HCT116 (cell line): ENCODE measurements around the gene CCDC57. TPM values are rescaled to one million over a fixed set of nuclear protein-coding genes. Genes with fewer than 3 reads are reported as not detected.

Experiments used
- ATAC-seq: fragments of 200-7000 bp; cut with Tn5 transposase; 2 replicates; pipeline ENCODE4 v1.9.1; 2020; ENCODE audit warnings: mild to moderate bottlenecking, moderate library complexity
- BruUV-seq: library from RNA; stranded (reverse); fragments of 400-500 nt; replicated peaks from 2 replicates; lab custom pipeline; 2021; lab: Mats Ljungman, UMichigan
- CTCF ChIA-PET: fragments of 300-600 bp; sonication (Branson Sonifier 250); formaldehyde crosslinking; loops from one replicate; lab custom pipeline; 2021; ENCODE audit warnings: antibody characterized with exemption; lab: Charles Lee
- POLR2A ChIA-PET: fragments of 300-600, 350-600 bp; sonication (Branson Sonifier 250); formaldehyde crosslinking; loops from one replicate; lab custom pipeline; 2021; ENCODE audit warnings: antibody characterized with exemption; lab: Charles Lee
- RAD21 ChIA-PET, 2 experiments: fragments of 300-600 bp; sonication (Branson Sonifier 250); formaldehyde crosslinking; loops; one replicate each; lab custom pipeline; 2023; ENCODE audit warnings: low total read pairs in 2 of 2; ENCODE audit not compliant: uncharacterized antibody in 2 of 2, unreplicated experiment in 2 of 2, low non-redundant PET in 1 of 2; lab: Charles Lee
- DNase-seq: peaks from one replicate; pipeline ENCODE4 v3.0.0-alpha.2; 2010; ENCODE audit warnings: low read depth, low spot score
- H2AFZ ChIP-seq: fragments of 200-600 bp; shearing (Covaris generic), sonication (generic); 2 replicates; pipeline ENCODE4 v1.6.1; 2017; ENCODE audit warnings: low read depth, mixed run types, mixed read lengths, antibody characterized with exemption, low read length; ENCODE audit not compliant: poor library complexity, severe bottlenecking
- H3K27ac ChIP-seq: 2 replicates; pipeline ENCODE4 v1.5.1; 2012; ENCODE audit warnings: low read depth, low read length
- H3K27me3 ChIP-seq: fragments of 200-600 bp; sonication (generic); 2 replicates; pipeline ENCODE4 v1.6.1; 2016; ENCODE audit warnings: mixed run types, low read length, mixed read lengths; ENCODE audit not compliant: insufficient read depth
- H3K36me3 ChIP-seq, 2 experiments: fragments of 200-500 bp in 1 of 2; fragments of 200-600 bp in 1 of 2; sonication (Bioruptor generic) in 1 of 2; sonication (generic) in 1 of 2; 2 replicates each; pipeline versions ENCODE4 v1.5.1 to v1.6.1; 2014 to 2016; ENCODE audit warnings: low read length in 2 of 2, inconsistent platforms in 1 of 2, mixed read lengths in 1 of 2, mixed run types in 1 of 2; ENCODE audit not compliant: insufficient read depth in 2 of 2, control insufficient read depth in 1 of 2
- H3K4me1 ChIP-seq, 2 experiments: fragments of 200-600 bp in 1 of 2; sonication (generic) in 1 of 2; 2 replicates each; pipeline versions ENCODE4 v1.5.1 to v1.6.1; 2012 to 2017; ENCODE audit warnings: low read length in 2 of 2, inconsistent platforms in 1 of 2, mild to moderate bottlenecking in 1 of 2, mixed read lengths in 1 of 2, mixed run types in 1 of 2, moderate library complexity in 1 of 2; ENCODE audit not compliant: insufficient read depth in 2 of 2, control insufficient read depth in 1 of 2
- H3K4me2 ChIP-seq: fragments of 200-600 bp; sonication (generic); 2 replicates; pipeline ENCODE4 v1.6.1; 2017; ENCODE audit warnings: mixed run types, low read length, mixed read lengths
- H3K4me3 ChIP-seq, 2 experiments: fragments of 200-600 bp in 1 of 2; sonication (generic) in 1 of 2; replicated peaks in 1 of 2; 2 replicates each; pipeline ENCODE4 v1.5.1; 2011 to 2016; ENCODE audit warnings: low read length in 2 of 2, control low read depth in 1 of 2, low read depth in 1 of 2, mild to moderate bottlenecking in 1 of 2, mixed read lengths in 1 of 2, mixed run types in 1 of 2
- H3K79me2 ChIP-seq: fragments of 200-600 bp; sonication (generic); 2 replicates; pipeline ENCODE4 v1.6.1; 2017; ENCODE audit warnings: mild to moderate bottlenecking, mixed run types, low read length, moderate library complexity, mixed read lengths; ENCODE audit not compliant: insufficient read depth
- H3K9ac ChIP-seq: fragments of 200-600 bp; sonication (generic); 2 replicates; pipeline ENCODE4 v1.6.1; 2016; ENCODE audit warnings: low read length, mixed read lengths
- H3K9me2 ChIP-seq: fragments of 200-600 bp; sonication (generic), shearing (Covaris generic); 2 replicates; pipeline ENCODE4 v1.6.1; 2017; ENCODE audit warnings: mixed run types, mild to moderate bottlenecking, moderate library complexity; ENCODE audit not compliant: insufficient read depth
- H3K9me3 ChIP-seq, 2 experiments: fragments of 200-500 bp in 1 of 2; fragments of 200-600 bp in 1 of 2; sonication (Bioruptor generic) in 1 of 2; sonication (generic) in 1 of 2; 2 replicates each; pipeline ENCODE4 v1.6.1; 2014 to 2017; ENCODE audit warnings: low read length in 2 of 2, mixed read lengths in 2 of 2, inconsistent platforms in 1 of 2, low read depth in 1 of 2, mild to moderate bottlenecking in 1 of 2, mixed run types in 1 of 2, moderate library complexity in 1 of 2; ENCODE audit not compliant: control insufficient read depth in 1 of 2, insufficient read depth in 1 of 2
- H4K20me1 ChIP-seq: fragments of 200-600 bp; sonication (generic), shearing (Covaris generic); 2 replicates; pipeline ENCODE4 v1.6.1; 2017; ENCODE audit warnings: mixed run types, mild to moderate bottlenecking, moderate library complexity; ENCODE audit not compliant: insufficient read depth
- ATF3 ChIP-seq: IDR thresholded peaks from 2 replicates; pipeline ENCODE4 v1.6.1; 2012
- CEBPB ChIP-seq: IDR thresholded peaks from 2 replicates; pipeline ENCODE4 v1.6.1; 2012; ENCODE audit warnings: low read depth
- EGR1 ChIP-seq: IDR thresholded peaks from 2 replicates; pipeline ENCODE4 v1.6.1; 2012; ENCODE audit warnings: low read depth
- ELF1 ChIP-seq: IDR thresholded peaks from 2 replicates; pipeline ENCODE4 v1.6.1; 2012; ENCODE audit warnings: low read depth, borderline replicate concordance
- EZH2 ChIP-seq: fragments of 200-600 bp; sonication (generic); IDR thresholded peaks from 2 replicates; pipeline ENCODE4 v1.6.1; 2017; ENCODE audit warnings: antibody characterized with exemption, mixed run types
- EZH2phosphoT487 ChIP-seq: fragments of 200-600 bp; IDR thresholded peaks from 2 replicates; pipeline ENCODE4 v1.6.1; 2018; ENCODE audit warnings: antibody characterized with exemption, borderline replicate concordance
- FOSL1 ChIP-seq: IDR thresholded peaks from 2 replicates; pipeline ENCODE4 v1.6.1; 2012; ENCODE audit warnings: low read depth
- JUND ChIP-seq: IDR thresholded peaks from 2 replicates; pipeline ENCODE4 v1.6.1; 2012
- POLR2A ChIP-seq: IDR thresholded peaks from 2 replicates; pipeline ENCODE4 v1.7.0; 2011; ENCODE audit warnings: borderline replicate concordance; ENCODE audit not compliant: insufficient read depth, insufficient read length; ENCODE audit errors: extremely low read depth
- POLR2AphosphoS5 ChIP-seq: IDR thresholded peaks from 2 replicates; pipeline ENCODE4 v1.6.1; 2011; ENCODE audit warnings: mild to moderate bottlenecking, low read depth, low read length, moderate library complexity
- RAD21 ChIP-seq: IDR thresholded peaks from 2 replicates; pipeline ENCODE4 v1.6.1; 2012; ENCODE audit warnings: low read depth, mild to moderate bottlenecking
- SP1 ChIP-seq: IDR thresholded peaks from 2 replicates; pipeline ENCODE4 v1.6.1; 2012; ENCODE audit warnings: low read depth
- SRF ChIP-seq: IDR thresholded peaks from 2 replicates; pipeline ENCODE4 v1.6.1; 2012; ENCODE audit warnings: low read depth
- YY1 ChIP-seq: IDR thresholded peaks from 2 replicates; pipeline ENCODE4 v1.6.1; 2011; ENCODE audit warnings: low read length, low read depth, moderate library complexity, mild to moderate bottlenecking; ENCODE audit not compliant: insufficient replicate concordance; ENCODE audit errors: extremely low read depth
- ZBTB33 ChIP-seq: IDR thresholded peaks from 2 replicates; pipeline ENCODE4 v1.6.1; 2011; ENCODE audit warnings: mild to moderate bottlenecking, low read length, moderate library complexity; ENCODE audit not compliant: insufficient replicate concordance; ENCODE audit errors: extremely low read depth
- ZFX ChIP-seq: fragments of 450-650 bp; IDR thresholded peaks from 2 replicates; pipeline ENCODE4 v1.6.1; 2017
- intact Hi-C: fragments of 100-400 bp; cut with micrococcal nuclease; formaldehyde crosslinking; loops from 2 replicates; pipeline ENCODE4 v1.10.0; 2022
- total RNA-seq: library from RNA; stranded (reverse); gene quantifications from one replicate; pipeline ENCODE4 v1.2.1, GENCODE V29; 2021; ENCODE audit not compliant: unreplicated experiment
- TF ChIP-seq, protein P1 (sequence below), 3 experiments: fragments of 200-600 bp in 1 of 3; sonication (generic) in 1 of 3; IDR thresholded peaks in 2 of 3; conservative IDR thresholded peaks in 1 of 3; 2 replicates each; pipeline ENCODE4 v1.5.1; 2012 to 2017; ENCODE audit warnings: low read depth in 2 of 3, low read length in 2 of 3, antibody characterized with exemption in 1 of 3, borderline replicate concordance in 1 of 3, control low read depth in 1 of 3, mild to moderate bottlenecking in 1 of 3, mixed read lengths in 1 of 3, mixed run types in 1 of 3, moderate library complexity in 1 of 3; ENCODE audit not compliant: insufficient read depth in 1 of 3

Gene CCDC57
- total RNA-seq, 1 experiment from 2014 or later = 143 TPM

GRCh38 chr17:82146663-82147654 lies 65.7 kb downstream of the CCDC57 start (continued):
- TF ChIP-seq EGR1 = no peak
- no peak for TF ChIP-seq JUND
- no peak for TF ChIP-seq SRF
- no peak for TF ChIP-seq ATF3
- TF ChIP-seq EZH2 = no peak
- no peak for TF ChIP-seq ELF1
- no peak for TF ChIP-seq POLR2AphosphoS5
- TF ChIP-seq YY1 = no peak

- no peak overlapping the region for H3K27ac ChIP-seq
- ChIA-PET RAD21 (no interaction called here), CTCF (no interaction called here), POLR2A (no interaction called here)
- H3K36me3 ChIP-seq = 0 out of 4 replicates have a peak, but pooled peaks cover 0 to 2% of the 10 kb centered on the region in 2 experiments
- no peaks in the 10 kb centered on the region for H3K79me2 ChIP-seq
- ATAC-seq = no peak
- H3K27me3 ChIP-seq = no peaks in the 10 kb centered on the region
- no peak overlapping the region for H3K9ac ChIP-seq
- BruUV-seq = no TSS peak
- H3K9me2 ChIP-seq = no peaks in the 10 kb centered on the region
- no peaks in the 10 kb centered on the region for H4K20me1 ChIP-seq
- no peak overlapping the region for H2AFZ ChIP-seq
- no peak for DNase-seq
- H3K4me1 ChIP-seq = no peaks in the 10 kb centered on the region
- H3K4me3 ChIP-seq = no peak overlapping the region
- no peaks in the 10 kb centered on the region for H3K9me3 ChIP-seq
- intact Hi-C loops = no loop called here
- H3K4me2 ChIP-seq = no peak overlapping the region
- TF ChIP-seq EZH2phosphoT487 (no peak), SP1 (no peak), POLR2AphosphoS5 (no peak), YY1 (no peak), POLR2A (no peak), ZBTB33 (no peak), ZFX (no peak), RAD21 (no peak), EZH2 (no peak), FOSL1 (no peak), CEBPB (no peak), EGR1 (no peak), JUND (no peak)
- TF ChIP-seq, protein P1, sequence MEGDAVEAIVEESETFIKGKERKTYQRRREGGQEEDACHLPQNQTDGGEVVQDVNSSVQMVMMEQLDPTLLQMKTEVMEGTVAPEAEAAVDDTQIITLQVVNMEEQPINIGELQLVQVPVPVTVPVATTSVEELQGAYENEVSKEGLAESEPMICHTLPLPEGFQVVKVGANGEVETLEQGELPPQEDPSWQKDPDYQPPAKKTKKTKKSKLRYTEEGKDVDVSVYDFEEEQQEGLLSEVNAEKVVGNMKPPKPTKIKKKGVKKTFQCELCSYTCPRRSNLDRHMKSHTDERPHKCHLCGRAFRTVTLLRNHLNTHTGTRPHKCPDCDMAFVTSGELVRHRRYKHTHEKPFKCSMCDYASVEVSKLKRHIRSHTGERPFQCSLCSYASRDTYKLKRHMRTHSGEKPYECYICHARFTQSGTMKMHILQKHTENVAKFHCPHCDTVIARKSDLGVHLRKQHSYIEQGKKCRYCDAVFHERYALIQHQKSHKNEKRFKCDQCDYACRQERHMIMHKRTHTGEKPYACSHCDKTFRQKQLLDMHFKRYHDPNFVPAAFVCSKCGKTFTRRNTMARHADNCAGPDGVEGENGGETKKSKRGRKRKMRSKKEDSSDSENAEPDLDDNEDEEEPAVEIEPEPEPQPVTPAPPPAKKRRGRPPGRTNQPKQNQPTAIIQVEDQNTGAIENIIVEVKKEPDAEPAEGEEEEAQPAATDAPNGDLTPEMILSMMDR (IDR thresholded peaks at IDR 0.05 in 2 of 3, conservative IDR thresholded peaks at IDR 0.05 in 1 of 3; ENCODE audit: borderline replicate concordance in 1 of 3, insufficient read depth in 1 of 3, low read depth in 2 of 3, low read length in 2 of 3) = no peak
Measured at GRCh38 chr17:82145550-82146155, 67.0 kb downstream of the CCDC57 start.
